Cardiac muscle cell (in vitro differentiated cells and primary cell): ENCODE measurements around the gene ADGRA1. TPM values are rescaled to one million over a fixed set of nuclear protein-coding genes. Genes with fewer than 3 reads are reported as not detected.
"Not testable (repeated sequence)": the region's sequence is repeated elsewhere in the genome, so short reads cannot be mapped to it uniquely, and the experiment has no call there.

Experiments
- DNase-seq, 2 donors: peaks; one replicate each; pipeline versions ENCODE4 v3.0.0 to v3.0.0-alpha.2; 2010 to 2017; ENCODE audit warnings: low read depth in 1 of 2, low spot score in 1 of 2
- H3K27ac ChIP-seq: fragments of 200-600 bp; sonication (generic); 2 replicates; pipeline ENCODE4 v1.5.1; 2016
- H3K27me3 ChIP-seq: fragments of 200-600 bp; sonication (generic); 2 replicates; pipeline ENCODE4 v1.6.0; 2016; ENCODE audit warnings: control low read depth
- H3K36me3 ChIP-seq: fragments of 200-600 bp; sonication (generic); 2 replicates; pipeline ENCODE4 v1.5.1; 2016; ENCODE audit warnings: control low read depth
- H3K4me1 ChIP-seq: fragments of 200-600 bp; sonication (generic); 2 replicates; pipeline ENCODE4 v1.8.1; 2017; ENCODE audit warnings: low read depth, mild to moderate bottlenecking, mixed run types
- H3K4me3 ChIP-seq: fragments of 200-600 bp; sonication (generic); 2 replicates; pipeline ENCODE4 v1.5.1; 2016; ENCODE audit warnings: mild to moderate bottlenecking
- H3K9me3 ChIP-seq: fragments of 200-600 bp; sonication (generic); 2 replicates; pipeline ENCODE4 v1.5.1; 2017; ENCODE audit warnings: low read depth, mild to moderate bottlenecking, control low read depth
- polyA plus RNA-seq: library from polyadenylated mRNA; unstranded; fragments of >200 nt; fragmentation: Nextera tagmentation; extraction: Ambion mirVana; gene quantifications from 2 replicates; pipeline ENCODE4 v1.2.1, GENCODE V29; 2016
- total RNA-seq: library from RNA; depleted of rRNA; stranded (reverse); fragments of >200 nt; gene quantifications from 2 replicates; pipeline ENCODE4 v1.2.3, GENCODE V29; 2016
- TF ChIP-seq, protein P1 (sequence below): IDR thresholded peaks from 2 replicates; pipeline ENCODE4 v1.5.1; 2012; ENCODE audit warnings: low read depth, mild to moderate bottlenecking, low read length

Gene ADGRA1
- total and polyA plus RNA-seq, 2 experiments from 2014 or later: 0.24 to 0.67 TPM

DNA sequence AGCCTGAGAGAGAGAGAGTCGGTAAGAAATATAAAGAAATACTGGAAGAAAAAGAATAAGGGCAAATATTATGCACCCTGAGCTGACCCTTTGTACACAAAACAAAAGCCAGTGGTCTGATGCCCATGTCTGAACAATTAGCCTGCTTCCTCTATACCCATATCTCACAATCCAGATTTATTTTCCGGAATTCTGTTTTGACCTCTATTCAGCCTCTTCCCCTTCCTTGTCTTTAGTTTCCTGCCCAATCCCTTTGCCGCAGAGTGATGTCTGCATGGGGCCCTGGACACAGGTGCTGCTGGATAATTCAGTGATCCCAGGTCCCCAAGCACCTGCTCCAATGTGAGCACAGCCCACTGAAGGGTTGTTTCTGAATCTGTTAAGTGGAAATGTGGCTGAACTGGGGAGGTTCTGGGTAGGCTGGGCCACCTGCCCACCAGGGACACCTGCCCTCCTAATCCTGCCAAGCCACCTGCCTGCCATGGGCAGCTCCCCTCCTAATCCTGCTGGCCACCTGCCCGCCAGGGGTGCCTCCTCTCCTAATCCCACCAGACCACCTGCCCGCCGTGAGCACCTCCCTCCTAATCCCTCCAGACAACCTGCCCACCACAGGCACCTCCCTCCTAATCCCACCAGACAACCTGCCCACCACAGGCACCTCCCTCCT, 23.0 kb downstream of the ADGRA1 start:
- H3K36me3 ChIP-seq: no peaks in the 10 kb centered on the region
- TF ChIP-seq, protein P1, sequence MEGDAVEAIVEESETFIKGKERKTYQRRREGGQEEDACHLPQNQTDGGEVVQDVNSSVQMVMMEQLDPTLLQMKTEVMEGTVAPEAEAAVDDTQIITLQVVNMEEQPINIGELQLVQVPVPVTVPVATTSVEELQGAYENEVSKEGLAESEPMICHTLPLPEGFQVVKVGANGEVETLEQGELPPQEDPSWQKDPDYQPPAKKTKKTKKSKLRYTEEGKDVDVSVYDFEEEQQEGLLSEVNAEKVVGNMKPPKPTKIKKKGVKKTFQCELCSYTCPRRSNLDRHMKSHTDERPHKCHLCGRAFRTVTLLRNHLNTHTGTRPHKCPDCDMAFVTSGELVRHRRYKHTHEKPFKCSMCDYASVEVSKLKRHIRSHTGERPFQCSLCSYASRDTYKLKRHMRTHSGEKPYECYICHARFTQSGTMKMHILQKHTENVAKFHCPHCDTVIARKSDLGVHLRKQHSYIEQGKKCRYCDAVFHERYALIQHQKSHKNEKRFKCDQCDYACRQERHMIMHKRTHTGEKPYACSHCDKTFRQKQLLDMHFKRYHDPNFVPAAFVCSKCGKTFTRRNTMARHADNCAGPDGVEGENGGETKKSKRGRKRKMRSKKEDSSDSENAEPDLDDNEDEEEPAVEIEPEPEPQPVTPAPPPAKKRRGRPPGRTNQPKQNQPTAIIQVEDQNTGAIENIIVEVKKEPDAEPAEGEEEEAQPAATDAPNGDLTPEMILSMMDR: no peak
- H3K27ac ChIP-seq: no peak overlapping the region
- DNase-seq: no peak
- H3K4me3 ChIP-seq: no peak overlapping the region
- no peaks in the 10 kb centered on the region for H3K9me3 ChIP-seq
- no peaks in the 10 kb centered on the region for H3K4me1 ChIP-seq
- H3K27me3 ChIP-seq: no peaks in the 10 kb centered on the region

DNA sequence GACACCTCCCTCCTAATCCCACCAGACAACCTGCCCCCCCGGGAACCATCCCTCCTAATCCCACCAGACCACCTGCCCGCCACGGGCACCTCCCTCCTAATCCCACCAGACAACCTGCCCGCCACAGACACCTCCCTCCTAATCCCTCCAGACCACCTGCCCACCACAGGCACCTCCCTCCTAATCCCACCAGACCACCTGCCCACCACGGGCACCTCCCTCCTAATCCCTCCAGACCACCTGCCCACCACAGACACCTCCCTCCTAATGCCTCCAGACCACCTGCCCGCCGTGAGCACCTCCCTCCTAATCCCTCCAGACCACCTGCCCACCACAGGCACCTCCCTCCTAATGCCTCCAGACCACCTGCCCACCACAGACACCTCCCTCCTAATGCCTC, 23.9 kb downstream of the ADGRA1 start:
- DNase-seq, H3K36me3 ChIP-seq, H3K4me1 ChIP-seq, H3K4me3 ChIP-seq, H3K27ac ChIP-seq, H3K27me3 ChIP-seq, H3K9me3 ChIP-seq: not testable (repeated sequence)

DNA sequence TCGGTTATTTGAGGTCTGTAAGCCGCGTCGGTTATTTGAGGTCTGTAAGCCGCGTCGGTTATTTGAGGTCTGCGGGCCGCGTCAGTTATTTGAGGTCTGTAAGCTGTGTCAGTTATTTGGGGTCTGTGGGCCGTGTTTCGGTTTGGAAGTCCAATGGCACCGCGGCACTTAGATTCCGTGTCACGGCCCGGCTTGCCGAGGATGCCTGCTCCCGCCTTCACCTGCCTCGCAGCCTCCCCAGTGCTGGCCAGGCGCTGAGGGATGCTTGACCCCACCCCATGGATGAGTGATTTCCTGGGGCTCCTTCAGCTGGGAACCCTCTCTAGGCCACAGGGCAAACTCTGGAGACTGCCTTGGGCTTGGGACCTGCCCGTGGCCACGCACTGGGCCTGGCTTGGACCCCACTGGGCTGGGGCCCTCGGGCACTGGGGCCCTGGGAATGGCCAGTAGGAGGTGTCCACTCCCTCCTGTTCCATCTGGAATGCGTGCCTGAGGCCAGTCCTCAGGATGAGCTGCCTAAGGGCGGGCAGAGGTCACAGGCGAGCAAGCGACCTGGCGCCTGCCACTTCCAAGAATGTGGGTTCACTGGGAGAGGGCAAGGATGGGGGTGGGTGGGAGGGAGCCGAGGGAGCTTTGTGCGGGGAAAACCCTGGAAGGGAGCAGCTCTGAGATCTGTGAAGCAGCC, 25.6 kb downstream of the ADGRA1 start:
- Histone ChIP-seq H3K27me3 (no peaks in the 10 kb centered on the region), H3K4me1 (no peaks in the 10 kb centered on the region), H3K4me3 (no peak overlapping the region), H3K36me3 (no peaks in the 10 kb centered on the region), H3K9me3 (no peaks in the 10 kb centered on the region), H3K27ac (no peak overlapping the region)
- TF ChIP-seq, protein P1: no peak
- DNase-seq: no peak

DNA sequence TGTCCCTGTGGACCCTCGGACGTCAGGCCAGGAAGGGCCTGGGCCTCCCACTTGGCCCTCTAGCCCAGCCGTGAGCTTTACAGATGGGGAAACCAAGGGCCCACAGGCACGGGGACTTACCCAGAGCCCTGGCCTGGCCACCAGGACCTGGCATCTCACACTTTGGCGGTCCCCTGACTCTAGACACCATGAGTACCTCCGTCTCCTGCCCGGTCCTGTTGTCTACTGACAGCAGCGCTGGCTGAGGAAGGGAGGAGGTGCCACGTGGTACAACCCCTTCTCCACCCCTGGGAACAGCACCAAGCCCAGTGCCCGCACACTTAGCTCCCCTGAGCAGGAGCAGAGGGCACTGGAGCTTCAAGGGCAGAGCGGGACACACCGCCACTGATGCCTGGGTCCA, 26.1 kb downstream of the ADGRA1 start:
- H3K27me3 ChIP-seq: no peaks in the 10 kb centered on the region
- TF ChIP-seq, protein P1: no peak

DNA sequence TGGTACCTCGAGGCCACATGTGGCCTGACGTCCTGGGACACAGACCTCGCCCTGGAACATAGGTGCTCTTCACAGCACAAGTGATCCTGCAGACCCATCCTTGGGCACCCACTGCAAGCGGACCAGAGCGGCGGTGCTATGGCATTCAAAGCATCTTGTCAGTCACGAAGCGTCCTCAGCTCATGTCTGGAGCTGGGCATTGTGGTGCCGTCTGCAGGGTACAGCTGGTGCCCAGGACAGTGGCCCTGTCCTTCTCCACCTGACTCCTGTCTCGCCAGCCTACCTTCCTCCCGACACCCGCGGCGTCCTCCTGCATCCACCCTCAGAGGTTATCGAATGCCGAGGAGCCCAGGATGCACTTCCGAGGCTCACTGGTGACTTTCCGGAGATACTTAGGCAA, 26.5 kb downstream of the ADGRA1 start:
- no peaks in the 10 kb centered on the region for H3K36me3 ChIP-seq
- H3K4me3 ChIP-seq: no peak overlapping the region
- TF ChIP-seq, protein P1: no peak
- DNase-seq: no peak
- H3K27ac ChIP-seq: no peak overlapping the region
- H3K27me3 ChIP-seq: no peaks in the 10 kb centered on the region
- no peaks in the 10 kb centered on the region for H3K9me3 ChIP-seq
- H3K4me1 ChIP-seq: no peaks in the 10 kb centered on the region

More for the DNA sequence above, 26.1 kb downstream of the ADGRA1 start:
- no peak for DNase-seq
- Histone ChIP-seq H3K36me3 (no peaks in the 10 kb centered on the region), H3K9me3 (no peaks in the 10 kb centered on the region), H3K27ac (no peak overlapping the region), H3K4me3 (no peak overlapping the region), H3K4me1 (no peaks in the 10 kb centered on the region)

DNA sequence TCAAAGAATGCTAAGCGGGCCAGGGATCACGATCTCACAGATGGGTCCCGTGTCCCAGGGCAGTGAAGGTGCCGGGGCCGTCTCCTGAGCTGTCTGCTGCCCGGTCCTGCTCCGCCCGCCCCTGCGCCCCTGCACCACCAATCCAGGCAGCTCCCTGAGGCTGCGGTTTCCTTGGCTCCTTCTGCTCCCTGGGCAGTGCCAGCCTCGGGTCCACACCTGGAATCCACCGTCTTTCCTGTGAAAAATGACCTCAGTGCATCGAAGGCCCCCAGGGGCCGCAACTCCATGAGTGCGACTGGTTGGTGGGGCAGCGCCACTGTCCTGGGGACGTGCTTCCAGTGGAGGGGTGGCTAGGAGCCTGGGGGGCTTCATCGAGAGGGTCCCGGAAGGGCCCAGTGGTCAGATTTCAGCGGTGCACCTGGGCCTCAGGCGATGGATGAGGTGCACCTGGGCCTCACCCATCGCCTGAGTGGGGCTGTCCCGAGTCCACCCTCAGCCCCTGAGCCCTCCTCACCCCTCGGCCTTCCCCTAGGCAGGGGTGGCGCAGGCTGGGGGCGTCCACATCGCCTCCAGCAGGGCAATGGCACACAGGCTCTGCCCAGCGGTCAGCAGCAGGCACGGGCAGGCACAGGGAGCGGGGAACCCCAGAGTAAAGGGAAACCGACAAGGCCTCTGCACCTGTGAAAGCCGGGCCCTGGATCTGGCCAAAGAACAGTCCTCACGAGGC, 27.2 kb downstream of the ADGRA1 start:
- DNase-seq: no peak
- H3K27me3 ChIP-seq: no peaks in the 10 kb centered on the region
- TF ChIP-seq, protein P1: no peak
- H3K36me3 ChIP-seq: no peaks in the 10 kb centered on the region
- no peaks in the 10 kb centered on the region for H3K4me1 ChIP-seq
- no peaks in the 10 kb centered on the region for H3K9me3 ChIP-seq
- H3K4me3 ChIP-seq: no peak overlapping the region
- no peak overlapping the region for H3K27ac ChIP-seq
